Measurements from ENCODE around the gene ZNF835.
"Not testable (repeated sequence)": the region's sequence is repeated elsewhere in the genome, so short reads cannot be mapped to it uniquely, and the experiment has no call there.

Gene ZNF835

GRCh38 chr19:56671613-56671994 is at the start of gene ZNF835:
TSS of gene ZNF835 (minus strand) at chr19:56671757. CDS start at chr19:56665198, 6,559 bp downstream.
- DNase-seq = peak; percentile 88

- DNase-seq = no peak
Observed at GRCh38 chr19:56720281-56720680, 48.7 kb upstream of the ZNF835 start.

- no peak for DNase-seq
Observed at GRCh38 chr19:56718231-56718630, 46.7 kb upstream of the ZNF835 start.

GRCh38 chr19:56712611-56713276 is 41.2 kb upstream of the ZNF835 start:
- DNase-seq = no peak

- DNase-seq = no peak
Observed at GRCh38 chr19:56710437-56710836, 38.9 kb upstream of the ZNF835 start.

DNA sequence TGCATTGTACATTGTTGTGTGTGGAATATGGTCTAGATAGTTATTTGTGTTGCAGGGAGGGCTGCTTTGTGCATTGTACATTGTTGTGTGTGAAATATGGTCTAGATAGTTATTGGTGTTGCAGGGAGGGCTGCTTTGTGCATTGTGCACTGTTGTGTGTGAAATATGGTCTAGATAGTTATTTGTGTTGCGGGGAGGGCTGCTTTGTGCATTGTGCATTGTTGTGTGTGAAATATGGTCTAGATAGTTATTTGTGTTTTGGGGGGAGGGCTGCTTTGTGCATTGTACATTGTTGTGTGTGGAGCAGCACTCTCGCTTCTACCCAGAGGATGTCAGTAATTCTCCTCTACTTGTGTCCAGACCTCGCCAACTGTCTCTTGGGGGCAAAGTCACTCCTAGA is 36.3 kb upstream of the ZNF835 start:
- no peak for DNase-seq

DNA sequence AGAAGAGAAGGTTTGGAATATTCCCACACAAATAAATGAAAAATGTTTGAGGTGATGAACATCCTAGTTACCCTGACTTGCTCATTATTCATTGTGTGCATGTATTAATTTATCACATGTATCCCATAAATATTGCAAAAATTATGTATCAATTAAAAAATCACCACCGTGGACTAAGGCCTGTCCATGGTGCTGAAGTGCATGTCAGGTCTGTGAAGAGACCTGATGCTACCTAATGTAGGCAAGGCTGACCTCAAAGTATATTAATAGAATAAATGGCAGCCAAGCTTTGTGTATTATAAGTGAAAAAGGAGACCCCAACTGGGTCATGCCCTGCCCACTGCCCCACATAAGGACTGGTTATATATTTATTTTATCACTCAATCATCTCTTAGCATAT is 34.4 kb upstream of the ZNF835 start:
- no peak for DNase-seq

DNA sequence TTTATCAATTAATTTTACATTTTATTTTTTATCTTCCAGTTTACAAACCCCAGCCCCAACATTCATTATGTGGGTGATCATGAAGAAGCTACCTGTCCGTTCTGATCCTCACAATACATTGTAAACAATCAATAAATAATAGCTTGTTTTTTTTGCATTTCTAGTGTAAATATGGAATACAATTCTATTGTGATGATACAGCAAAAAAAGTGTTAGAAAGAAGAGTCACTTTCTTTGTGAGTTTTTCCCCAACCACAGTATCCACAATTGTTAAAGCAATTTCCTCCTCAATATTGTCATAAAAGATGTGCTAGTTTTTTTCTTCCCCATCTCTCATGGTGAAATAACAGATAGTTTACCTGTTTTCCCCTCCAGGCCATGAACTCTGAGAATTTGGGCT is 30.3 kb upstream of the ZNF835 start:
- DNase-seq = no peak

DNA sequence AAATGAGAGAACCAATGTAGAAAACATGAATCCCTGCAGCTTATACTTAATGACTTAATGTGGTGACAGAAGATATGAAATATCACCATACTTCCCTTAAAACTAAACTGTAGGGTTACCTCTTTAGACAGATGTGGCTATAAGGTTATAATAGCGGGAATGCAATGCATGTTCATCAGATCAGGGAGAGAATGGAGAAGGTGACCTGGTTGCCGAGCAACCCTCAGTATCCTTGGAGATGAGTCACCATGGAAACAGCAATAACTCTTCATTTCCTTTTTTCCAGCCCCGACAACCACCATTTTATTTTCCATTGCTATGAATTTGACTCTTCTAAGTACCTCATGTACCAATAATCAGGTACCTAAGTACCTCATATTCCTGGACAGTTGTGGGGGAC is 28.0 kb upstream of the ZNF835 start:
- DNase-seq = no peak

DNA sequence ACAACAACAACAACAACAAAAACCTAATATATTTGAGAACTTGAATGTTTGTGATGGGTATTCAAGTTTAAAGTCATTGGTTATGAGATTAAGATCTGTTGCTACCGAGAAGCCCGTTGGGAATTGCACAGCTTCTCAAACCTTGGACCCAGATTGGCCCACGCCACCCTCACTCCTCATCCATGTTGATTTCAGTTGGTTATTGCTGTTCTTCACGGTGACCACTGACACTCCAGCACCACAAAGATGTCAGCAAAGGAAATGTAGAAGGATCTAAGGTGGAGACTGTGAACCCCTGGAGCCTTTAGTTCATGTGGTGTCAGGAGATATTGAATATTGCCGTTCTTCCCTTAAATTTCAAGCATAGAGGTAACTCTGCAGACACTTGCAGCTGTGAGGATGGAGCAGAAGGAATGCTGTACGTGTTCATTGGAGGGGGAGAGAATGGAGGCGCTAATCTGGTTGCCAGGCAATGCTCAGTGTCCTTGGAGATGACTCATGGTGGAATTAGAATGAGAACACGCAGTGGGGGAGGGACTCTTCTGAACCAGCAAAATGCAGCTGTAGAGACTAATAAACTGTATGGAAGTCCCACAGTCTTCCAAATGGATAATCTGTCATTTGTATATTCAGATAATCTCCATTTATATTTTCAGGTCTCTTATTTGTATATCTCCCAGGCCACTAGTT is 20.8 kb upstream of the ZNF835 start:
- no peak for DNase-seq

DNA sequence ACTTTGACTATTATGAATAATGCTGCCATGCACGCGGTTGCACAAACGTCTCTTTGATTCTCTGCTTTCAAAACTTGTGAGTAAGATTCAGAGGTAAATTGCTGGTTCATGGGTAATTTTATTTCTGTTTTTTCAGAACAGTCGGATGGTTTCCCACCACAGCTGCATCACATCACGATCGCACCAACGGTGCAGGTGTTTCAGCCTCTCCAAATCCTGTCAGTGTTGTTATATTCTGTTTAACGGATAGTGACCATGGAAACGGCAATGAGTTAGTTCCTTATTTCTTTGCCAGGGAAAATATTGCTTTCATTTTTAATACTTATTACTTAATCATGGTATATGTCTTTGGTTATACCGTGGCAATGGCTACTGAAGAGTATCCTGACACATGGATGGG is 19.1 kb upstream of the ZNF835 start:
- DNase-seq = no peak

DNA sequence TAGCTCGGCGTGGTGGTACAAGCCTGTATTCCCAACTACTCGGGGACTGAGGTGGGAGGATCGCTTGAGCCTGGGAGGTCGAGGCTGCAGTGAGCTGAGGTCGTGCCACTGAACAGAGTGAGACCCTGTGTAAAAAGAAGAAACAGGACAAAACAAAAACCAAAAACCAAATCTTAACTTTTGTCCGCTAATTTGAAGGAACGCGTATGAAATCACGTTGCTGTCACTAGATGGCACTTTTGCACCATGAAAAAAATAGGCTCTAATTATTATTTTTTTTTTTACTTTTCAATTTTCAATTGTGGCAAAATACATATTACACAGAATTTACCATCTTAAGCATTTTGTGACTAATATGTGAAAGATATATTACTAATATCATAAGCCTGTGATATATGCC is 17.6 kb upstream of the ZNF835 start:
- no peak for DNase-seq

- no peak for DNase-seq
Observed at GRCh38 chr19:56687031-56687430, 15.5 kb upstream of the ZNF835 start.

DNA sequence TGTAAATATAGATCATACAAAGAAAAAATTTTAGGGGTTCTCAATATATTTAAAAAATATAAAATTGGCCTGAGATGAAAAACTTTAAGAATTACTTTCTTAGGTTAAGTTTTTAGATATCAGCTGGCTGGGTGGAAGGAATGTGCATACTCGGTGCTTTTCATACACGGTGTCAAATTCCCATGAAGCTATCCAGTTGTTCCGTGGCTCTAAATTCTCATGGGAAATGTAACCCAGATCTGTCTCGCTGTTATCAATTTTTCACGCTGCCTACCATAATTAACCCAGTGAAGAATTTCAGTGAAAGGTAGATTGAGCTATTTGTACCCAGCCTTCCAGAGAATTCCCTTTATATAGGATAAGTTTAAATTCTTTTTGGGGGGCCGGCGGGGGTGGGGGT is 11.6 kb upstream of the ZNF835 start:
- DNase-seq = no peak

GRCh38 chr19:56681702-56682101 is 10.1 kb upstream of the ZNF835 start:
- DNase-seq = no peak

DNA sequence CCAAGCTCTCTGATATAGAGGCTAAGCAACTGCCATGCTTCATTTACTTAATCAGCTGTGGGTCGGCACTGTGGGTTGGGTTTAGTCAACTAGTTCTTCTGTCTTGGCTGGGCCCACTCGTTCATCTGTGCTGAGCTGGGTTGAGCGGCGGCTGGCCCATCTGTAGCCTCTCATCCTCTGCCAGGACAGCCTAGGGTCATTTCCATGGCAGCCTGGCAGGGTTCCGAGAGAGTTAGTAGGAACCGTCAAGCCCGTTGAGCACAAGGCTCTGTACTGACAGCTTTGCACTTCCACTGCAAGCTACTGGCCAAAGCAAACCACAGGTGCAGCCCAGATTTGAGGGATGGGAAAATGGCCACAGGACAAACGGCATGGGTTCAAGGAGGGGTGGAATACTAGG is 6.6 kb upstream of the ZNF835 start:
- DNase-seq = no peak

GRCh38 chr19:56672610-56673009 is 1.1 kb upstream of the ZNF835 start:
- not testable (repeated sequence) for DNase-seq

GRCh38 chr19:56670961-56671612 is 470 bp downstream of the ZNF835 start:
- no peak for DNase-seq

GRCh38 chr19:56670401-56670960 is 1.1 kb downstream of the ZNF835 start:
- no peak for DNase-seq

DNA sequence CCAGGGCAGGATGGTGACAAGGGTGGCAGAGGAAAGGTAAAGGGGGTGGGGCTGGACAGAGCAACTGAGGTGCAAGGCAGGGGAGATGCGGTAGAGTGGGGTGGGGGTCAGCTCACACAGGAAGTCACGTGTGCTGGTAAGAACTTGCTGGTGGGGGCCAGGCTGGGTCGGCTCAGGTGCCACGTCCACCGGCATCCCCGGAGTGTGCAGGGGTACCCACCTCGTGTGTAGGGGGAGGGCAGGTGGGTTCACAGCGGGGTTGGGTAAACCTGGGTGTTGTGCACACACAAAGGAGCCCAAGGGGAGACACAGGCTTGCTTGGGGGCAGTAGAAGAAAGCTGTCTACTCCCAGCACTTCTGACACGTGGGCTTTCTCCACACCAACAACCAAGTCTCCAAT is 2.9 kb downstream of the ZNF835 start:
- no peak for DNase-seq

DNA sequence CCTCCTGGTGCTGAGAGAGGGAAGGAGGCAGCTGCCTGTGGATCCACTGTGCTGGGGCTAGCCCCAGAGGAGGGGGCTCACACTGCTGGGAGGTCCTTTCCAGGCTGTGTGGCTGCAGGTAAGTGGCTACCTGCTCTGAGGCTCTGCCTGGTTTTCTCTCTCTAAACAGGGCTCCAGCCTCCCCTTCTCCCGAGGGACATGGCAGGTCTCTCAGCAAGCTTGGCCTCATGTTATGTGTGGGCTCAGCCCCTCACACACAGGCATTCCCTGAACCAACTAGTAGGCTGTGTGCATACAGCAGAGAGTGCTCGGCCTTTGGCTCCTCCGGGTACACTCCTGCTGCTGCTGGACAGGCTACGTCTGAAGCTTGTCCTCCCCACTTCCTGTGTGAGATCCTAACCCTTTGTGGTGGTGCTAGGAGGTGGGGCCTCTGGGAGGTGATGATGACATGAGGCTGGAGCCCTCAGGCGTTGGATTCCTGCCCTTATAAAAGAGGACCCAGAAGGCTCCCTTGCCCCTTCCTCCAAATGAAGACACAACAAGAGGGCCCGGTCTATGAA is 4.2 kb downstream of the ZNF835 start:
- no peak for DNase-seq

- DNase-seq = no peak
Observed at GRCh38 chr19:56664511-56664910, 7.0 kb downstream of the ZNF835 start.

DNA sequence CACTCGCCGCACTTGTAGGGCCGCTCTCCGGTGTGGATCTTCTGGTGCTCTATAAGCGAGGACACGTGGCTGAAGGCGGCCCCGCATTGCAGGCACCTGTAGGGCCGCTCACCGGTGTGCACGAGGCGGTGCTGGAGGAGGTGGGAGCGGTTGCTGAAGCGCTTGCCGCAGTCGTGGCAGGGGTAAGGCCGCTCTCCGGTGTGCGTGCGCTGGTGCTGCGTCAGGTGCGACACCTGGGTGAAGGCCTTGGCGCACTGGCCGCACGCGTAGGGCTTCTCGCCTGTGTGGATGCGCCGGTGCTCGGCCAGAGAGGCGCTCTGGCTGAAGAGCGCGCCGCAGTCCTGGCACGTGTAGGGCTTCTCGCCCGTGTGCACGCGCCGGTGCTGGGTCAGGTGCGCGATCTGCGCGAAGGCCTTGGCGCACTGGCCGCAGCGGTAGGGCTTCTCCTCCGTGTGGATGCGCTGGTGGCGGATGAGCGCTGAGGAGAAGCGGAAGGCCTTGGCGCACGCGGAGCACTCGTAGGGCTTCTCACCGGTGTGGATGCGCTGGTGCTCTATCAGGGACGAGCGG is 7.5 kb downstream of the ZNF835 start:
- no peak for DNase-seq
